ENCODE measurements around the gene PCNX2. TPM values are rescaled to one million over a fixed set of nuclear protein-coding genes. Genes with fewer than 3 reads are reported as not detected.

Gene PCNX2
- total RNA-seq, 2 donors from 2014 or later = 23.9 to 39.1 TPM

DNA sequence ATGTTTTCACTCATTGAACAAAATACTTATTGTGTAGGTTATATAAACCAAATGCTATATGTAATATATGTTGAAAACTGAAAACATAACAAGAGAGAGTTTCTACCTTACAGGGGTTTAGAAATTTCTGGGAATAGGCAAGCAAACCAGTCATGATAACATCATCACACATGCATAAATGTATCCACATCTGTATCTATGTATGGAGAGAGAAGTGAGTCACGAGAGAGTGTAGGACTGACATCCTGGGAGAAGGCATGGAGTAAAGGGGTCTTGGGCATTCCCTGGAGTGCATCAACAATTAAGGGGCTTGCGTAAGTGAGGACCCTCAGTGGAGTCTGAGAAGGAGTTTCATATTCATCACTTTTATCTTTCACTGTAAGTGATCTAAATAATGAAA, 65.5 kb downstream of the PCNX2 start:
- DNase-seq = no peak
- no peak overlapping the region for H3K4me3 ChIP-seq (ENCODE audit: low read length)
- 100% methylated on average over 1 of the region's 2 CpGs; no CpG with 5 or more reads in 1 of the 2 experiments for WGBS, 2 experiments (ENCODE audit: insufficient coverage in 1 of 2, insufficient read length in 1 of 2)
- no peaks in the 10 kb centered on the region for H3K27me3 Mint-ChIP-seq (ENCODE audit: insufficient read depth)
- no peaks in the 10 kb centered on the region for H3K36me3 ChIP-seq (ENCODE audit: control insufficient read depth, insufficient read depth, low read length)
- H3K9me3 Mint-ChIP-seq = no peaks in the 10 kb centered on the region
- no peak overlapping the region for H3K27ac ChIP-seq (ENCODE audit: low read depth, low read length)
- no peak overlapping the region for H3K9ac ChIP-seq (ENCODE audit: extremely low read depth, low read length, poor library complexity, severe bottlenecking)
- H3K4me3 Mint-ChIP-seq = no peak overlapping the region
- no peaks in the 10 kb centered on the region for H3K9me3 ChIP-seq (ENCODE audit: control insufficient read depth, low read length)
- TF ChIP-seq, protein P1, sequence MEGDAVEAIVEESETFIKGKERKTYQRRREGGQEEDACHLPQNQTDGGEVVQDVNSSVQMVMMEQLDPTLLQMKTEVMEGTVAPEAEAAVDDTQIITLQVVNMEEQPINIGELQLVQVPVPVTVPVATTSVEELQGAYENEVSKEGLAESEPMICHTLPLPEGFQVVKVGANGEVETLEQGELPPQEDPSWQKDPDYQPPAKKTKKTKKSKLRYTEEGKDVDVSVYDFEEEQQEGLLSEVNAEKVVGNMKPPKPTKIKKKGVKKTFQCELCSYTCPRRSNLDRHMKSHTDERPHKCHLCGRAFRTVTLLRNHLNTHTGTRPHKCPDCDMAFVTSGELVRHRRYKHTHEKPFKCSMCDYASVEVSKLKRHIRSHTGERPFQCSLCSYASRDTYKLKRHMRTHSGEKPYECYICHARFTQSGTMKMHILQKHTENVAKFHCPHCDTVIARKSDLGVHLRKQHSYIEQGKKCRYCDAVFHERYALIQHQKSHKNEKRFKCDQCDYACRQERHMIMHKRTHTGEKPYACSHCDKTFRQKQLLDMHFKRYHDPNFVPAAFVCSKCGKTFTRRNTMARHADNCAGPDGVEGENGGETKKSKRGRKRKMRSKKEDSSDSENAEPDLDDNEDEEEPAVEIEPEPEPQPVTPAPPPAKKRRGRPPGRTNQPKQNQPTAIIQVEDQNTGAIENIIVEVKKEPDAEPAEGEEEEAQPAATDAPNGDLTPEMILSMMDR (conservative IDR thresholded peaks at IDR 0.05) = no peak
- H3K4me1 ChIP-seq (ENCODE audit: control insufficient read depth, insufficient read depth, low read length) = peaks cover 35% of the 10 kb centered on the region
- H3K4me1 Mint-ChIP-seq = peaks cover 65% of the 10 kb centered on the region
- H3K36me3 Mint-ChIP-seq (ENCODE audit: low read depth) = peaks cover 7% of the 10 kb centered on the region
- no peaks in the 10 kb centered on the region for H3K27me3 ChIP-seq (ENCODE audit: control insufficient read depth, insufficient read depth, low read length, poor library complexity, severe bottlenecking)
- H3K27ac Mint-ChIP-seq = no peak overlapping the region

DNA sequence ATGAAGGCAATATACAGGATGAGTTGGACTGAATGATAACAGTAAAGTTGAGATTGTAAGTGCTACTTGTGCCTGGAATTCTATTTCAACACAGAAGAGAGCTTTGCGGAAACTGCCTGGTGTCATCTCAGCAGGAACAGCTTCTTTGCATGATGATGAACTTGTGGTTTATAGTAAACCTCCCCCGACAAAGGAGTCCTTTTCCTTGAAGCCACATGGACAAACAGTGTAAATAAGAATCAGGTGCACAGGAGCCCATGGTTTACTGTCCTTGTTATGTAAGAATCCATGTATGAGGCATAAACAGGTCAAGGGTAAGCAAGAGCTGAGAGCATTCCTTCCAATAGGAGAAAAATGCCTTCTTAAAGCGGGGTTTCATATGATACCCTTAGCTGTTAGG, 66.2 kb downstream of the PCNX2 start:
- WGBS, 2 experiments (ENCODE audit: insufficient coverage in 1 of 2, insufficient read length in 1 of 2) = 91 to 93% methylated on average over 2 to 3 of the region's 3 CpGs
- Mint-ChIP-seq H3K27ac (no peak overlapping the region), H3K9me3 (no peaks in the 10 kb centered on the region), H3K27me3 (ENCODE audit: insufficient read depth) (no peaks in the 10 kb centered on the region), H3K4me1 (peaks cover 58% of the 10 kb centered on the region), H3K4me3 (no peak overlapping the region), H3K36me3 (ENCODE audit: low read depth) (peaks cover 5% of the 10 kb centered on the region)
- TF ChIP-seq, protein P1 (conservative IDR thresholded peaks at IDR 0.05) = peak; percentile 39
- Histone ChIP-seq H3K4me1 (ENCODE audit: control insufficient read depth, insufficient read depth, low read length) (peaks cover 28% of the 10 kb centered on the region), H3K4me3 (ENCODE audit: low read length) (no peak overlapping the region), H3K9me3 (ENCODE audit: control insufficient read depth, low read length) (no peaks in the 10 kb centered on the region), H3K36me3 (ENCODE audit: control insufficient read depth, insufficient read depth, low read length) (no peaks in the 10 kb centered on the region), H3K27ac (ENCODE audit: low read depth, low read length) (no peak overlapping the region), H3K9ac (ENCODE audit: extremely low read depth, low read length, poor library complexity, severe bottlenecking) (no peak overlapping the region), H3K27me3 (ENCODE audit: control insufficient read depth, insufficient read depth, low read length, poor library complexity, severe bottlenecking) (no peaks in the 10 kb centered on the region)
- peak; percentile 29 for DNase-seq

DNA sequence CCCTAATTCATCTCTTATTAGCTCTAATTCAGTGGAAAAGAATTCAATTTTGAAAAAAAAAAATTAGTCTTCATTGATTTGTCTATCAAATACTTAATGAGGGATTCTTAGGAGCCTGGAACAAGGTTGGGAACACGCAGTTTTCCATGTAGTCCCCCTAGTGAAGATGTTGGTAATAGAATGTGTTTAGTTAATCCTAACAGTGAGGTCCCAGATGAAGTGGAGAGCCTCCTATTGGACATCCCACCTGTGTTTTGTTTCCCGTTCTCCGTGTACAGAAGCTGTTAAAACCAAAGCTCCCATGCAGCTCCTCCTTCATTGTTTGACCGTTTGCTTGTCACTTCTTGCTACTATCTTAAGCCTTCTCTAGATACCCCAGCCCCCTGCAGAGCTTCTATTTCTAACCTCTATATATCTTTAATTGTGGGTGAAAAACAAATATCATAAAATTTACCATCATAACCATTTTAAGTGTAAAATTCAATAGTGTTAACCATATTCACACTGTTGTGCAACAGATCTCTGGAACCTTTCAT, 67.5 kb downstream of the PCNX2 start:
- Histone ChIP-seq H3K9ac (ENCODE audit: extremely low read depth, low read length, poor library complexity, severe bottlenecking) (no peak overlapping the region), H3K27me3 (ENCODE audit: control insufficient read depth, insufficient read depth, low read length, poor library complexity, severe bottlenecking) (no peaks in the 10 kb centered on the region), H3K36me3 (ENCODE audit: control insufficient read depth, insufficient read depth, low read length) (no peaks in the 10 kb centered on the region), H3K9me3 (ENCODE audit: control insufficient read depth, low read length) (no peaks in the 10 kb centered on the region), H3K4me1 (ENCODE audit: control insufficient read depth, insufficient read depth, low read length) (peaks cover 25% of the 10 kb centered on the region), H3K4me3 (ENCODE audit: low read length) (no peak overlapping the region), H3K27ac (ENCODE audit: low read depth, low read length) (no peak overlapping the region)
- Mint-ChIP-seq H3K36me3 (ENCODE audit: low read depth) (peaks cover 5% of the 10 kb centered on the region), H3K4me3 (no peak overlapping the region), H3K27ac (peak overlapping the region; percentile 20), H3K4me1 (peaks cover 46% of the 10 kb centered on the region), H3K9me3 (no peaks in the 10 kb centered on the region), H3K27me3 (ENCODE audit: insufficient read depth) (no peaks in the 10 kb centered on the region)
- TF ChIP-seq, protein P1 (conservative IDR thresholded peaks at IDR 0.05) = peak; percentile 35
- DNase-seq = peak; percentile 55
- WGBS, 2 experiments (ENCODE audit: insufficient coverage in 1 of 2, insufficient read length in 1 of 2) = 33 to 80% methylated on average over 3 to 4 of the region's 4 CpGs

All from endodermal cell (in vitro differentiated cells).